ENCODE measurements around the gene PBX4. TPM values are rescaled to one million over a fixed set of nuclear protein-coding genes. Genes with fewer than 3 reads are reported as not detected.

PBX4 gene
- total RNA-seq, 6 experiments from 2014 or later, result 0.23 to 0.40 (median 0.30) TPM; not detected in 1

DNA sequence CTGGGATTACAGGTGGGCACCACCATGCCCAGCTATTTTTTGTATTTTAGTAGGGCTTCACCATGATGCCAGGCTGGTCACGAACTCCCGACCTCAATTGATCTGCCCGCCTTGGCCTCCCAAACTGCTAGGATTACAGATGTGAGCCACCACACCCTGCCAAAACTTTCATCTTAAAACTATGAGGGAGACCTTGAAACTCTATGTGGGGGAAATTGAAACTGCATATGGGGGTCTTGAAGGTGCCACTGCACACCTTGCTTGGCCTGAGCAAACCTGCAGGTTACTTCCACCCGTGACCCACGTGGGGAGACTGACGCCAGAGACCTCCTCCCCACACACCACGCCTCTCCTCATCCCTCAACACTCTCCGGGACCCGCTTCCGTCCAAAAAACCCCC is 64.8 kb downstream of the PBX4 start:
- Mint-ChIP-seq H3K36me3 (ENCODE audit: low read depth) (no peaks in the 10 kb centered on the region), H3K9me3 (no peaks in the 10 kb centered on the region), H3K4me1 (ENCODE audit: low read depth) (peaks cover 5% of the 10 kb centered on the region), H3K4me3 (no peak overlapping the region), H3K27me3 (ENCODE audit: insufficient read depth) (peaks cover 11% of the 10 kb centered on the region), H3K27ac (no peak overlapping the region)
- TF ChIP-seq, protein P1, sequence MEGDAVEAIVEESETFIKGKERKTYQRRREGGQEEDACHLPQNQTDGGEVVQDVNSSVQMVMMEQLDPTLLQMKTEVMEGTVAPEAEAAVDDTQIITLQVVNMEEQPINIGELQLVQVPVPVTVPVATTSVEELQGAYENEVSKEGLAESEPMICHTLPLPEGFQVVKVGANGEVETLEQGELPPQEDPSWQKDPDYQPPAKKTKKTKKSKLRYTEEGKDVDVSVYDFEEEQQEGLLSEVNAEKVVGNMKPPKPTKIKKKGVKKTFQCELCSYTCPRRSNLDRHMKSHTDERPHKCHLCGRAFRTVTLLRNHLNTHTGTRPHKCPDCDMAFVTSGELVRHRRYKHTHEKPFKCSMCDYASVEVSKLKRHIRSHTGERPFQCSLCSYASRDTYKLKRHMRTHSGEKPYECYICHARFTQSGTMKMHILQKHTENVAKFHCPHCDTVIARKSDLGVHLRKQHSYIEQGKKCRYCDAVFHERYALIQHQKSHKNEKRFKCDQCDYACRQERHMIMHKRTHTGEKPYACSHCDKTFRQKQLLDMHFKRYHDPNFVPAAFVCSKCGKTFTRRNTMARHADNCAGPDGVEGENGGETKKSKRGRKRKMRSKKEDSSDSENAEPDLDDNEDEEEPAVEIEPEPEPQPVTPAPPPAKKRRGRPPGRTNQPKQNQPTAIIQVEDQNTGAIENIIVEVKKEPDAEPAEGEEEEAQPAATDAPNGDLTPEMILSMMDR (IDR thresholded peaks at IDR 0.05), result no peak
- no peak for DNase-seq

DNA sequence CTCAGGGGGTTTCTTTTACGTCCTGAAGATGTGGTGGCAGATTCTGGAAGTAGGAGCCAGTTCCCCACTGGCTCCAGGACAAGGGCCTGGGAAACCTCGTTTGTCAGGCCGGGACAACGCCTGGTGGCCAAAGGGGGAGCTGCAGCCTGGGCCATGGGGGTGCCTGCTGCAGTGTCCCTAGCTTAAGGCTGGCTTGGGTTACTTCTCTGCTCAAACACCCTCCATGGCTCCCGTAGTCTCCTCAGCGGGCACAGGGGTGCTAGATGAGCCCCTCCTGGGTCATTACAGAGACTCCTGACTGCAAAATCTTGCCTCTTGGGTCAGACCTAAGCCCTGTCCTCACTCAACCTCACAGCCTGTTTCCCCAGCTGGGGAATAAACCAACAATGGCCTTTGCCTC is 65.7 kb downstream of the PBX4 start:
- Mint-ChIP-seq H3K27ac (no peak overlapping the region), H3K9me3 (no peaks in the 10 kb centered on the region), H3K4me3 (no peak overlapping the region), H3K27me3 (ENCODE audit: insufficient read depth) (peaks cover 6% of the 10 kb centered on the region), H3K4me1 (ENCODE audit: low read depth) (peaks cover 5% of the 10 kb centered on the region), H3K36me3 (ENCODE audit: low read depth) (no peaks in the 10 kb centered on the region)
- TF ChIP-seq, protein P1 (IDR thresholded peaks at IDR 0.05), result peak; percentile 79
- no peak for DNase-seq

DNA sequence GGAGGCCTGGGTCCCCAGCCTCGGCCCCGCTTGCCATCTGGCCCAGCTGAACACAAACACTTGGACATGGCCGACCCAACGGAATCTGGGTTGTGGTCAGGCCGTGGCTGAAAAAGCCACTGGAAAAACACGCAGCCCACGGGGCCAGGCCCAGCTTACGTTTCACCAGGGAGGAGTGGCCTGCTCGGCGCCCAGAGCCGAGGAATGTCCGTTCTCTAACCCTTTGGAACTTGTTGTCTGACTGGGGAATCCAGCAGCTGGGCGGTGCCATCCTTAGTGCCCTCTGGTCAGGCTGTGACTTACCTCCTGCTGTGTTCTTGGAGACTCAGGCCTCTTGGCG is 66.7 kb downstream of the PBX4 start:
- H3K27ac Mint-ChIP-seq, result no peak overlapping the region
- H3K27me3 Mint-ChIP-seq (ENCODE audit: insufficient read depth), result peaks cover 6% of the 10 kb centered on the region
- peaks cover 5% of the 10 kb centered on the region for H3K4me1 Mint-ChIP-seq (ENCODE audit: low read depth)
- no peaks in the 10 kb centered on the region for H3K9me3 Mint-ChIP-seq
- no peak overlapping the region for H3K4me3 Mint-ChIP-seq
- DNase-seq, result no peak
- H3K36me3 Mint-ChIP-seq (ENCODE audit: low read depth), result no peaks in the 10 kb centered on the region
- TF ChIP-seq, protein P1 (IDR thresholded peaks at IDR 0.05), result no peak

DNA sequence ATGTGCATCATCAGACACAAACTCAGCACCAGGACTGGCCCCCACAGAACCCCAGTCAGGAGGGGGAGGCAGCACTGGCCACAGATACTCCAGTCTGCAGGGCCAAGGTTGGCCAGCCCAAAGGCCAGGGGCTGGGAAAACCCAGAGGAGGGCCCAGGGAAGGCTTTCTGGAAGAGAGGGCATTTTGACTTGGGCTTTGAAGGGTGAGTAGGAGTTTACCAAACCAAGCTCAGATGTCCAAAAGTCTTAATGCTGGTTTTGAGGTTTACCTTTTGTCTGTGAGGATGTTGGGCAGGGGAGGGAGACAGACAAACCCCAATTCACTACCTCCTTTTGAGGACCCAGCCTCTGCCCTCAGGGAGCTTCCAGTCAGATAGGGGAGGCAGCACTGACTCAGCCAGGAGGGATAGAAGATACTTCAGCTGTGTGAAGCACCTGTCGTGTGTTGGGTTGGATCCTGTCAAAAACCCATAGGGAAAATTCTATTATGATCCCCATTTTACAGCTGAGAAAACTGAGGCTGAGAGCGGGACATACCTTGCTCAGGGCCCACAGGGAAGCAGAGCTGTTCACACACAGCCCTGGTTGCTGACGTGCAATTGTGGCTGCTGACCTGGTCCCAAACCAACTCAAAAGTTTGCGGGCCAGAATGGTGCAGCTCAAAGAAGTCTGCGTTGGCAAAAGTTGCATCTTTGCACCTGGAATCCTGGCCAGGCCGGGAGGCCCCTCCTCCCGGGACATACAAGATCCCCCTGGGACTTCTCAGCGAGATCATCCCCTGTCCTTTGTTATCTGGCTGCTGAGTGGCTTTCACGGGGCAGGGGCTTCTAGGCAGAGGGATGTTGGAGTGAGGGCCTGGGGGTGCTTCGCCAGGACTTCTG is 67.3 kb downstream of the PBX4 start:
- peaks cover 5% of the 10 kb centered on the region for H3K4me1 Mint-ChIP-seq (ENCODE audit: low read depth)
- no peak overlapping the region for H3K4me3 Mint-ChIP-seq
- peaks cover 6% of the 10 kb centered on the region for H3K27me3 Mint-ChIP-seq (ENCODE audit: insufficient read depth)
- H3K27ac Mint-ChIP-seq, result no peak overlapping the region
- no peak for DNase-seq
- no peaks in the 10 kb centered on the region for H3K9me3 Mint-ChIP-seq
- no peaks in the 10 kb centered on the region for H3K36me3 Mint-ChIP-seq (ENCODE audit: low read depth)
- TF ChIP-seq, protein P1 (IDR thresholded peaks at IDR 0.05), result no peak

DNA sequence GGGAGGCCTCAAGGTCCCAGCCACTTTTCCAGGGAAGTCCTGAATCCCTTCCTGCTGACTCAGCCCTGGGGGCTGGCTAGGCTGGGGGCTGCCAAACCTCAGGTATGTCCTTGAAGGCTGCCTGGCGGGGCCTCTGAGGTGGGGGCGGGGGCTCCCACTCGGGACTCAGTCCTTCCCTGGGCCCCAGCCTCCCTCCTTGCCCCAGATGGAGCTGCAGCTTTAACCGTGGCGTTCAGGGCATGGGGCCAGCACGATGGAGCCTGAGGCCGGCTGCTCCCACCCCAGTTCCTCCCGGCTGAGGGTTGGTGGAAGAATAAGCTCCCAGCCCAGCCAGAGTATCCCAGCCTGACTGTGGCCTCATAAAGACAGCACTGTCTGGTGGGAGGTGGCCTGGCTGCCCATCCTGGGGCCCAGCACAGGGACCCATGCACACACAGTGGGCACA is 68.0 kb downstream of the PBX4 start:
- H3K36me3 Mint-ChIP-seq (ENCODE audit: low read depth), result no peaks in the 10 kb centered on the region
- peaks cover 6% of the 10 kb centered on the region for H3K27me3 Mint-ChIP-seq (ENCODE audit: insufficient read depth)
- no peak overlapping the region for H3K27ac Mint-ChIP-seq
- H3K4me3 Mint-ChIP-seq, result no peak overlapping the region
- H3K4me1 Mint-ChIP-seq (ENCODE audit: low read depth), result peaks cover 5% of the 10 kb centered on the region
- peak; percentile 39 for DNase-seq
- H3K9me3 Mint-ChIP-seq, result no peaks in the 10 kb centered on the region
- TF ChIP-seq, protein P1 (IDR thresholded peaks at IDR 0.05), result no peak
